Mesothelial cell of epicardium (in vitro differentiated cells): ENCODE measurements around the gene AKAP10. TPM values are rescaled to one million over a fixed set of nuclear protein-coding genes. Genes with fewer than 3 reads are reported as not detected.
"Not testable (repeated sequence)": the region's sequence is repeated elsewhere in the genome, so short reads cannot be mapped to it uniquely, and the experiment has no call there.

Experiments
- DNase-seq, 2 experiments: peaks; one replicate each; pipeline ENCODE4 v3.0.0; 2021; ENCODE audit warnings: low spot score in 2 of 2; ENCODE audit not compliant: unreplicated experiment in 2 of 2
- H3K27ac Mint-ChIP-seq: 2 replicates; pipeline ENCODE4 v1.8.0; 2021; ENCODE audit warnings: mixed read lengths
- H3K27me3 Mint-ChIP-seq: 2 replicates; pipeline ENCODE4 v1.8.0; 2021; ENCODE audit warnings: low read depth, mixed read lengths
- H3K36me3 Mint-ChIP-seq: 2 replicates; pipeline ENCODE4 v1.8.0; 2021; ENCODE audit warnings: mixed read lengths
- H3K4me1 Mint-ChIP-seq: 2 replicates; pipeline ENCODE4 v1.8.0; 2021; ENCODE audit warnings: mixed read lengths
- H3K4me3 Mint-ChIP-seq: 2 replicates; pipeline ENCODE4 v1.8.0; 2021; ENCODE audit warnings: mild to moderate bottlenecking, moderate library complexity, mixed read lengths
- H3K9me3 Mint-ChIP-seq: 2 replicates; pipeline ENCODE4 v1.8.0; 2021; ENCODE audit warnings: mixed read lengths
- CTCF ChIP-seq: fragments of 200-600 bp; sonication (generic); IDR thresholded peaks from one replicate; pipeline ENCODE4 v1.5.0; 2021; ENCODE audit warnings: antibody characterized with exemption; ENCODE audit not compliant: unreplicated experiment
- total RNA-seq: library from RNA; stranded (reverse); gene quantifications from 3 replicates; pipeline ENCODE4 v1.2.1, GENCODE V29; 2021

Gene AKAP10
- total RNA-seq, 1 donor from 2014 or later: 39.0 TPM

- Mint-ChIP-seq H3K4me3 (no peak overlapping the region), H3K9me3 (no peaks in the 10 kb centered on the region), H3K27ac (no peak overlapping the region), H3K36me3 (peaks cover 8% of the 10 kb centered on the region), H3K27me3 (no peaks in the 10 kb centered on the region), H3K4me1 (peaks cover 13% of the 10 kb centered on the region)
- no peak for TF ChIP-seq CTCF
- no peak for DNase-seq
Measured at GRCh38 chr17:19896679-19897078, 80.9 kb downstream of the AKAP10 start.

- not testable (repeated sequence) for DNase-seq, H3K4me3 Mint-ChIP-seq, H3K27me3 Mint-ChIP-seq, H3K27ac Mint-ChIP-seq, H3K36me3 Mint-ChIP-seq, H3K4me1 Mint-ChIP-seq, H3K9me3 Mint-ChIP-seq
Measured at GRCh38 chr17:19890554-19890953, 87.1 kb downstream of the AKAP10 start.

- H3K4me1 Mint-ChIP-seq, DNase-seq, H3K4me3 Mint-ChIP-seq, H3K36me3 Mint-ChIP-seq, H3K27me3 Mint-ChIP-seq, H3K9me3 Mint-ChIP-seq, H3K27ac Mint-ChIP-seq: not testable (repeated sequence)
Measured at GRCh38 chr17:19890001-19890400, 87.6 kb downstream of the AKAP10 start.

GRCh38 chr17:19886116-19886515, 91.5 kb downstream of the AKAP10 start:
- H3K27ac Mint-ChIP-seq: no peak overlapping the region
- no peak for DNase-seq
- no peaks in the 10 kb centered on the region for H3K36me3 Mint-ChIP-seq
- no peaks in the 10 kb centered on the region for H3K9me3 Mint-ChIP-seq
- H3K4me3 Mint-ChIP-seq: no peak overlapping the region
- H3K4me1 Mint-ChIP-seq: no peaks in the 10 kb centered on the region
- TF ChIP-seq CTCF: no peak
- H3K27me3 Mint-ChIP-seq: no peaks in the 10 kb centered on the region

GRCh38 chr17:19883537-19884215, 94.0 kb downstream of the AKAP10 start:
- no peak for TF ChIP-seq CTCF
- no peak for DNase-seq

GRCh38 chr17:19880393-19880792, 97.2 kb downstream of the AKAP10 start:
- Mint-ChIP-seq H3K27me3 (no peaks in the 10 kb centered on the region), H3K36me3 (no peaks in the 10 kb centered on the region), H3K4me1 (no peaks in the 10 kb centered on the region), H3K4me3 (no peak overlapping the region), H3K27ac (no peak overlapping the region), H3K9me3 (no peaks in the 10 kb centered on the region)
- no peak for DNase-seq
- TF ChIP-seq CTCF: no peak

More at GRCh38 chr17:19883537-19884215, 94.0 kb downstream of the AKAP10 start:
- H3K4me3 Mint-ChIP-seq: no peak overlapping the region
- H3K27me3 Mint-ChIP-seq: no peaks in the 10 kb centered on the region
- H3K36me3 Mint-ChIP-seq: no peaks in the 10 kb centered on the region
- H3K9me3 Mint-ChIP-seq: no peaks in the 10 kb centered on the region
- H3K4me1 Mint-ChIP-seq: no peaks in the 10 kb centered on the region
- H3K27ac Mint-ChIP-seq: no peak overlapping the region
